Natural killer cell (primary cell): ENCODE results near the gene UMAD1. TPM values are rescaled to one million over a fixed set of nuclear protein-coding genes. Genes with fewer than 3 reads are reported as not detected.

Experiments used
- ATAC-seq, 3 donors: fragments of 150-1000 bp in 2 of 3; fragments of 200-7000 bp in 1 of 3; cut with Tn5 transposase; 1 replicate in 1 of 3; 2 replicates in 2 of 3; pipeline ENCODE4 v1.10.0; 2021; ENCODE audit warnings: mild to moderate bottlenecking in 2 of 3, moderate library complexity in 2 of 3
- DNase-seq, 2 donors: peaks; one replicate each; pipeline versions ENCODE4 v3.0.0 to v3.0.0-alpha.2; 2013 to 2021; ENCODE audit warnings: mixed read lengths in 1 of 2
- H3K27ac ChIP-seq: one replicate; pipeline ENCODE4 v1.5.1; 2013; ENCODE audit warnings: mild to moderate bottlenecking, low read length
- H3K27me3 ChIP-seq: one replicate; pipeline ENCODE4 v1.6.1; 2013; ENCODE audit warnings: low read length; ENCODE audit not compliant: control insufficient read depth, insufficient read depth
- H3K36me3 ChIP-seq: one replicate; pipeline ENCODE4 v1.6.1; 2013; ENCODE audit warnings: low read length; ENCODE audit not compliant: control insufficient read depth, insufficient read depth
- H3K4me1 ChIP-seq: one replicate; pipeline ENCODE4 v1.6.1; 2013; ENCODE audit warnings: low read length; ENCODE audit not compliant: control insufficient read depth, insufficient read depth
- H3K4me3 ChIP-seq: one replicate; pipeline ENCODE4 v1.5.1; 2013; ENCODE audit warnings: low read length
- H3K9me3 ChIP-seq: one replicate; pipeline ENCODE4 v1.6.1; 2013; ENCODE audit warnings: low read length; ENCODE audit not compliant: control insufficient read depth, insufficient read depth
- H3K27ac Mint-ChIP-seq, 2 donors: one replicate each; pipeline ENCODE4 v1.8.0; 2022; ENCODE audit warnings: mild to moderate bottlenecking in 2 of 2, mixed read lengths in 2 of 2, moderate library complexity in 1 of 2
- H3K27me3 Mint-ChIP-seq, 2 donors: one replicate each; pipeline ENCODE4 v1.8.0; 2022; ENCODE audit warnings: low read depth in 2 of 2, mixed read lengths in 2 of 2
- H3K36me3 Mint-ChIP-seq: one replicate; pipeline ENCODE4 v1.8.0; 2022; ENCODE audit warnings: mixed read lengths
- H3K4me1 Mint-ChIP-seq, 2 donors: one replicate each; pipeline ENCODE4 v1.8.0; 2022; ENCODE audit warnings: mixed read lengths in 2 of 2
- H3K4me3 Mint-ChIP-seq: one replicate; pipeline ENCODE4 v1.8.0; 2022; ENCODE audit warnings: mild to moderate bottlenecking, moderate library complexity, mixed read lengths
- H3K9me3 Mint-ChIP-seq, 2 donors: one replicate each; pipeline ENCODE4 v1.8.0; 2022; ENCODE audit warnings: mixed read lengths in 2 of 2
- CTCF ChIP-seq: fragments of 200-600 bp; IDR thresholded peaks from one replicate; pipeline ENCODE4 v1.8.0; 2022; ENCODE audit warnings: antibody characterized with exemption
- WGBS: methylation state at CpG from one replicate; pipeline ENCODE4 v1.1.7; 2013; ENCODE audit warnings: missing lambda C conversion rate; ENCODE audit not compliant: insufficient coverage; 5-methylcytosine and 5-hydroxymethylcytosine counted together
- intact Hi-C: fragments of 100-400 bp; cut with micrococcal nuclease; formaldehyde crosslinking; loops from one replicate; pipeline ENCODE4 v1.14.2; 2022
- total RNA-seq, 4 donors: library from RNA; stranded (reverse); fragments of 120-200 nt in 1 of 4; gene quantifications; one replicate each; pipeline versions ENCODE4 v1.2.3 to v1.2.4, GENCODE V29; 2013 to 2022

The UMAD1 gene
- total RNA-seq, 3 donors from 2014 or later (not counting 1 experiment from before 2014, with no cell fraction given) = 12.3 to 16.5 (median 14.6) TPM

GRCh38 chr7:7861211-7861633, 220.7 kb downstream of the UMAD1 start:
- Mint-ChIP-seq H3K36me3 (peaks cover 1% of the 10 kb centered on the region), H3K4me3 (no peak overlapping the region), H3K27me3 (no peaks in the 10 kb centered on the region), H3K9me3 (no peaks in the 10 kb centered on the region), H3K27ac (no peak overlapping the region), H3K4me1 (peaks cover 22 to 28% of the 10 kb centered on the region in 2 donors)
- ATAC-seq (no peak), DNase-seq (no peak)
- no peak for TF ChIP-seq CTCF
- no peaks in the 10 kb centered on the region for H3K36me3 ChIP-seq
- peaks cover 3% of the 10 kb centered on the region for H3K4me1 ChIP-seq
- H3K4me3 ChIP-seq = no peak overlapping the region
- no peaks in the 10 kb centered on the region for H3K27me3 ChIP-seq
- no peaks in the 10 kb centered on the region for H3K9me3 ChIP-seq
- WGBS = no CpG with 5 or more reads among the region's 1 CpG
- H3K27ac ChIP-seq = no peak overlapping the region
- intact Hi-C loops = no loop called here

- no peaks in the 10 kb centered on the region for H3K9me3 Mint-ChIP-seq
- ATAC-seq = no peak
- no peak overlapping the region for H3K4me3 Mint-ChIP-seq
- intact Hi-C loops = no loop called here
- Histone ChIP-seq H3K9me3 (no peaks in the 10 kb centered on the region), H3K27me3 (no peaks in the 10 kb centered on the region), H3K36me3 (no peaks in the 10 kb centered on the region), H3K4me3 (no peak overlapping the region), H3K27ac (no peak overlapping the region), H3K4me1 (peaks cover 1% of the 10 kb centered on the region)
- no peak overlapping the region for H3K27ac Mint-ChIP-seq
- H3K36me3 Mint-ChIP-seq = no peaks in the 10 kb centered on the region
- no peak for DNase-seq
- peaks cover 15 to 20% of the 10 kb centered on the region in 2 donors for H3K4me1 Mint-ChIP-seq
- TF ChIP-seq CTCF = no peak
- 91% methylated on average over 2 of the region's 2 CpGs for WGBS
- no peaks in the 10 kb centered on the region for H3K27me3 Mint-ChIP-seq
Observed at GRCh38 chr7:7862393-7862792, 221.8 kb downstream of the UMAD1 start.

GRCh38 chr7:7867846-7868571, 227.5 kb downstream of the UMAD1 start:
- Histone ChIP-seq H3K4me1 (peaks cover 12% of the 10 kb centered on the region), H3K27ac (peak overlapping the region; percentile 63), H3K4me3 (no peak overlapping the region), H3K36me3 (no peaks in the 10 kb centered on the region), H3K27me3 (no peaks in the 10 kb centered on the region), H3K9me3 (no peaks in the 10 kb centered on the region)
- whole genome bisulfite sequencing = 40% methylated on average over 7 of the region's 10 CpGs
- intact Hi-C loops = loop anchor here (2.0 to 5.0 kb wide), 2 partner anchors 17 to 106 kb away; no protein-coding TSS in a partner anchor
- Mint-ChIP-seq H3K27me3 (no peaks in the 10 kb centered on the region), H3K9me3 (no peaks in the 10 kb centered on the region), H3K4me3 (no peak overlapping the region), H3K4me1 (peaks cover 0 to 8% of the 10 kb centered on the region in 2 donors), H3K36me3 (no peaks in the 10 kb centered on the region), H3K27ac (no peak overlapping the region)
- peak in 2 of 3 donors; percentile 5 to 33 for ATAC-seq
- no peak for DNase-seq
- TF ChIP-seq CTCF = no peak

- Mint-ChIP-seq H3K27me3 (no peaks in the 10 kb centered on the region), H3K9me3 (no peaks in the 10 kb centered on the region), H3K36me3 (no peaks in the 10 kb centered on the region), H3K27ac (no peak overlapping the region), H3K4me3 (no peak overlapping the region), H3K4me1 (peaks cover 0 to 4% of the 10 kb centered on the region in 2 donors)
- peak overlapping the region; percentile 63 for H3K27ac ChIP-seq
- H3K4me1 ChIP-seq = peaks cover 12% of the 10 kb centered on the region
- H3K27me3 ChIP-seq = no peaks in the 10 kb centered on the region
- DNase-seq = no peak
- H3K4me3 ChIP-seq = no peak overlapping the region
- H3K36me3 ChIP-seq = no peaks in the 10 kb centered on the region
- TF ChIP-seq CTCF = no peak
- intact Hi-C loops = loop anchor here (5.0 kb wide), 1 partner anchor 106 kb away; no protein-coding TSS in a partner anchor
- WGBS = 6% methylated on average over 1 of the region's 1 CpG
- no peaks in the 10 kb centered on the region for H3K9me3 ChIP-seq
- ATAC-seq = peak; percentile 52 to 80 (median 69)
Observed at GRCh38 chr7:7868572-7868899, 228.0 kb downstream of the UMAD1 start.
